GM19035 (cell line): Measurements from ENCODE around the gene SLC12A9.

Experiments used
- ATAC-seq: cut with Tn5 transposase; IDR thresholded peaks from one replicate; pipeline ENCODE4 v1.9.1; 2021; ENCODE audit not compliant: unreplicated experiment

The SLC12A9 gene

DNA sequence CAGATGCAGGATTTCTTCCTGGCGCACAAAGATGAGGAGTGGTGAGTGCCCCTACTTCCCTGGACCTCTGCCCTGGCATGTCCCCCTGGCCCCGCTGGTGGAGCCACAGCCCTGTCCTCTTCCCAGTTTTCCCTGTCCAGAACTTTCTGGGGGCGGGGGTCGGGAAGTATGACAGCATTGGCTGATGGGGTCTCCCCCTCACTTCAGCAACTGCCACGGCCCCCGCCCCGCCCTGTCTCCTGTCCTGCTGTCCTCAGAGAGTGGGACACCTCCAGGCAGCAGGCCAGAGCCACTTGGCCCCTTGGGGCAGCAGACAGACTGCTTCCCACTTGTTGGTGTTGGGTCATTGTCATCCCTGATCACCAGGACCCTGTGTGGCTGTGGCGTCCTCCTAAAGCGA is 29.7 kb downstream of the SLC12A9 start:
- ATAC-seq, result no peak

- no peak for ATAC-seq
Measured at GRCh38 chr7:100882785-100883526, 30.4 kb downstream of the SLC12A9 start.

GRCh38 chr7:100884736-100885439 is 32.4 kb downstream of the SLC12A9 start:
- ATAC-seq, result no peak

GRCh38 chr7:100885440-100886141 is 33.1 kb downstream of the SLC12A9 start:
- no peak for ATAC-seq

GRCh38 chr7:100886142-100886935 is 33.8 kb downstream of the SLC12A9 start:
- no peak for ATAC-seq

- no peak for ATAC-seq
Measured at GRCh38 chr7:100886936-100887515, 34.5 kb downstream of the SLC12A9 start.

DNA sequence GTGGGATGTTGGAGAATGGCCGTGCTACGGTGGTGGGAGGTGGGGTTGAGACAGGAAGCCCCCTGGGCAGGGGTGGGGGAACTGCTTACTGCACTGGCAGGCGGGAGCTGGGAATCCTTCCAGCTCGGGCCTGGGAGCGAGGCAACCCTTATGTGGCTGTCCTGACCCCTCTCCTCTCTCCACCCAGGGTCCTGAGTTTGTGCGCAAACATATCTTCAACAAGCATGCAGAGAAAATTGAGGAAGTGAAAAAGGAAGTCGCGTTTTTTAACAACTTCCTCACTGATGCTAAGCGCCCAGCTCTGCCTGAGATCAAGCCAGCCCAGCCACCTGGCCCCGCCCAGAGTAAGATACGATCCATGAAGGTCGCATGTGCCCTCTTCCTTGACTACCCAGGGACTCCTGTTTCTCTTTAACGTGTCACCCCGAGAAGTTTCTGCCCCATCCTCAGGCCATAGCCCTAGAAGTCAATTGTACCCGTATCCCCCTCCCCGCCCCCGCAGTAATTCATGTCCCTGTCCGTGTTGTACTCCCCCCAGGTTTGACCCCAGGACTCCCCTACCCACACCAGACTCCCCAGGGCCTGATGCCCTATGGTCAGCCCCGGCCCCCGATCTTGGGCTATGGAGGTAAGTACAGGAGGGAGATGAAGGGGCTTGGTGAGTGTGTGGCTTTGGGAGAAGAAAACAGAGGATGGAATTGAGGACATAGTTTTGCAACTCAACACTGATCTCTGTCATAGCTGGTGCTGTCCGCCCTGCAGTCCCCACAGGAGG is 35.2 kb downstream of the SLC12A9 start:
- ATAC-seq, result peak; percentile 45

- ATAC-seq, result no peak
Measured at GRCh38 chr7:100888291-100888987, 35.9 kb downstream of the SLC12A9 start.

- ATAC-seq, result peak; percentile 26
Measured at GRCh38 chr7:100888988-100889750, 36.7 kb downstream of the SLC12A9 start, which contains the start of gene UFSP1. UFSP1 (minus strand) TSS chr7:100889715; CDS start chr7:100889271, 444 bp downstream.

DNA sequence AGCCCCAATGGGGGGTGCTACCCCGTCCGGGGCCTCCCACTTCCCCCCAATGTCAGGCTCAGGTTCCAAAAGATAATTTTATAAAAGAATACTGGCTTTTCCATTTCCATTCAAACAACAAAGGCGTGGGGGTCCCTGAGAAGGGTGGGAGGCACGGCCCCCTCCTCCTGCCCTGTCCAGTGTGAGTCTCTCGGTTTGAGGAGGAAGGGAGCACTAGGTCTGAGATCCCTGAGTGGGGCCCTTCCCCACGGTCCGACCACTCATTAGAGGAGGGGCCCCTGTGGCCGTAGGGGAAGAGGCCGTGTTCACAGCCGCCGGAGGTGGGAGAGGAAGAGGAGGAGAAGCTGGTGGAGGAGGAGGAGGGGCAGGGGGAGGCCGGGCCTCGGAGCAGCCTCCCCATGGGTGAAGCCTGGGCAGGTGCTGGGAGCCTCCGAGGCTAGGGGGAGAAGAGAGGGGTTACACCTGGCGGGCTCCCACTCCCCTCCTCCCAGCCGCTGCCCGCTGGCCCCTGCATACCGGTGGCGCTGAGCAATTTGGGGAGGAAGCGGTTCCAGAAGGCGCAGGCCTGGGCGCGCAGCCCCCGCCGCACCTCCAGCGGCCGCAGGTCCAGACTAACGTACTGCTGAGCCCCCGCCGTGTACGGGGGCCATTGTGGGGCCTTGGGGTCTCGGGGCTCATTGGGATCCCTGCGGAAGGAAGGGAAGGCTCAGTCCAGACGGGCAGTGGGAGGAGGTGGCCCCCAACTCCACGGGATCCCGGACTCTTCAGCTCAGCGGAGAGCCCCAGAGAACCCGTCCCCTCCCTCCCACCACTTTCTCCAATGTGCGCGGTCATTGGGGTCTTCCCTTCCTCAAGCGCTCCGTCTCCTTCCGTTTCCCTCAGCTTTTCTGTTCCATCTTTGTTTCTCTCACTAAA is 38.4 kb downstream of the SLC12A9 start:
- no peak for ATAC-seq

DNA sequence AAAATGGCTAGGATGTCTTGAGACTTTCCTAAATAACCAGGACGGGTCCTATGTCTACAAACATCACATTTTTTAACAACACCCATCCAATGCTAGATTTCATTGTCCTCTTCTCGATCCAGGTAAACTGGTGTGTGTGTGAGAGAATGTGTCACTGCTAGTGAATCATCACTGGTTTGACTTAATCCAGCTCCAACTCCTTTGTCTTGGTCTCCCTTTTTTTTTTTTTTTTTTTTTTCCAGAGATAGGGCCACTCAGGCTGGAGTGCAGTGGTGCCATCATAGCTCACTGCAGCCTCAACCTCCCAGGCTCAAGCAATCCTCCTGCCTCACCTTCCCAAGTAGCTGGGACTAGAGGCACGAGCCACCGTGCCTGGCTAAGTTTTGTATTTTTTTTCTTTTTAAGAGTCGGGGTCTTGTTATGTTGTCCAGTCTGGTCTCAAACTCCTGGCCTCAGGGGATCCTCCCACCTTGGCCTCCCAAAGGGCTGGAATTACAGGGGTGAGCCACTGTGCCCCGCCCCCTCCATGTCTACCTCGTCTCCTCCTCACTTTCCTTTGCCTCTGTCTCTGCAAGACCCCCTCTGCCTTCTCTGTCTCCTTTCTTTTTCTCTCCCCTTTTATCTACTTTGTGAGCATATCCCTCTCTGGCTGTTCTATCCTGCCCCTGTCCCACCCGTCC is 39.2 kb downstream of the SLC12A9 start:
- no peak for ATAC-seq

GRCh38 chr7:100892364-100893317 is 40.1 kb downstream of the SLC12A9 start:
- ATAC-seq, result no peak

GRCh38 chr7:100893318-100893895 is 40.9 kb downstream of the SLC12A9 start:
- ATAC-seq, result no peak

DNA sequence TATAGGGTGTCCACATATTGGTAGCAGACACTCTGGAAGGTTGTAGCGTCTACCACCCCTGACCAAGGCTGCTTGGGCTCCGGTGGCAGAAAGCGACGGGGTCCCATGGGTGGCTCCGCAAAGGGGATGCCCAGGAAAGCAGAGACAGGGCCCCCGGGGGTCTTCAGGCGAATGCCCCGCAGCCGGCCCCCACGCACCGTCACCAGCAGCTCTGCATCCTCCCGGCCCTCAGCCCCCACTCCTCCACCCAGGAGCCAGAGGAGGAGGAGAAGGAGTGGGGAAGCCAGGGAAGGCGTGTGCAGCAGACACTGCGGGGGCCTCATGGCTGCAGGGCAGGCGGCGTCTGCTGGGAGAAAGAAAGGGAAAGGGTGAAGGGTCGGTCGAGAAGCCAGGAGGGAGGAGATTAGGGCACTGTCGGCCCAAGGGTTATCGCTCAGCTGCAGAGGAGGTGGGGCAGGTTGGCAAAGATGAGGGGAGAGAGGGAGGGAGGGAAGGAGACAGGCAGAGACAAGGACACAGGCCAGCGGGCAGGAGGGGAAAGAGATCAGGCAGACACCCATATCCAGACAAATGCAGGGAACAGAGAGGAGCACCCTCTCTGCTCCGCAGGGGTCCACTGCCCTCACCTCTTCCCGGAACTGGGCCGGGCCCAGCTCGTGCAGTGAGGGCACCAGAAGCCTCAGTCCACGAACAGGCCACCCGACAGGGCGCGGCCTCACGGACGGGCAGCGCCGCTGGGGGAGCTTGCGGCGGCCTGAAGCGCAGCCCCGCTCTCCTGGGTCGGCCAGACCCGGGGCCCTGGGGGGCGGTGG is 41.6 kb downstream of the SLC12A9 start:
- no peak for ATAC-seq
